NCI-H460 (cell line): Measurements from ENCODE around the gene ACSF3. TPM values are rescaled to one million over a fixed set of nuclear protein-coding genes. Genes with fewer than 3 reads are reported as not detected.
"Not testable (repeated sequence)": the region's sequence is repeated elsewhere in the genome, so short reads cannot be mapped to it uniquely, and the experiment has no call there.

Experiments
- DNase-seq: peaks from one replicate; pipeline ENCODE4 v3.0.0-alpha.2; 2016; ENCODE audit warnings: low read depth; ENCODE audit errors: extremely low read depth
- total RNA-seq: library from RNA; depleted of rRNA; stranded (reverse); fragments of >200 nt; shearing (Covaris generic); gene quantifications from 2 replicates; pipeline ENCODE4 v1.2.3, GENCODE V29; 2014

The ACSF3 gene
- total RNA-seq, 1 experiment from 2014 or later = 19.6 TPM

DNA sequence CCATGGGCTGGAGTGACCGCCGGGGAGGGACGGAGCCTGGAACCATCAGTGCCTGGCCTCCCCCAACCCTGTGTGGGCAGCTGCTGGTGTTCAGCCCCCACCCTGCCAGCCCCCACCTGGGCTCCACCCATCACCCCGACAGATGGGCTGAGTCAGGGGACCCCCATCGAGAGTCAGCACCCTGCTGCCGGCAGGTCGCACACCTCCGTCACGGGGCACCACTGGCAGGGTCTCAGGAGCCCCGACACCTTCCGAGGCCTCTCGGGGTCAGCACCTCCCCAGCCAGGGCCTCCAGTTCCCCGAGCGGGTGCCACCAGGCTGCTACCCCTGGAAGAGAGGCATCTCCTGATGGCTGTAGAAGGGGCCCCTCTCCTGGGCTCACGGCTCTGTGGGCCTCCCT is 38.3 kb upstream of the ACSF3 start:
- DNase-seq = no peak

DNA sequence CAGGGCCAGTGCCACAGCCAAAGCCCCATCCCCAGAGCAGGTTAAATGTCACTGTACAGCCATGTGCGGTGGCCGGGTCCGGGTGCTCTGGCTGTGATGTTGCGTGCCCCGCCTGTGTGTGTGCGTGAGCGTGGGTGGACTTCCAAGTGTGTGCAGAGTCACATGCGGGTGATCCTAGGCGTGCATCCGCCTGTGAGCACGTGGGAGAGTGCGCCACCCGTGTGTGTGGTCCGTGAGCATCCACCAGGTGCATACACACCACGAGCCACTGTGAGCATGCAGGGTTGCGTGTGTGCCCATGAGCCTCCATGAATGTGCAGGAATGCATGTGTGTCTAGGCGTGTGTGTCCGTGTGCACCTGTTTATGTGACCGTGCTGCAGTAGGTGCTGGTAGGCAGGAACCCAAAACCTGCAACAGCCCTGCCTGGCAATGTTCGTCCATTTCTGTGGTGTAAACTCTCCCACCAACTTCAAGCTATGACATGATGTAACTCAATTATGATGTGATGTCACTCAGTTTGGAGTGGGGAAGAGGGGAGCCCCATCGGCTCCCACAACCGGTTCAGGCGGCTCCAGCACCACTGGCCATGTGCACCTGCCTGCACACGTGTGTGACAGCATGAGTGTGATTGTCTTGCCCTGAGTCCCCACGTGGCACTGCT is 37.6 kb upstream of the ACSF3 start:
- DNase-seq = no peak

DNA sequence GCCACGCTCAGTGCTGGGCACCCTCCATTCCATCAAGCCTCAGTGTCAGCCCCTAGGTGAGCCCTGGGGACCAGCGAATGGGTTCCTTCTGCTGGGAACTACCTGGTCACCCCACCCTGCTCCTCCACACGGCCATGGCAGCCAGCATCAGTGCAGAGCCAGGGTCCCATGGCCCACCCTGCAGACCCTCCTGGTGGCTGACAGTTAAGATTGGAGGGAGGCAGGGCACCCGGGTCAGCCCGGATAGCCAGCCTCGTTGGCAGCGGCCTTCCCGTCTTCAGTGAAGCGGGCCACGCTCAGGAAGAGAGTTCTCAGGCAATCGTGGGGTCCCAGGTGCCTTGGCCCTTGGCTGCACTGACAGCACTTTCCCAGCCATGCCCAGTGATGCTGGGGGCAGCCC is 37.1 kb upstream of the ACSF3 start:
- DNase-seq = no peak

DNA sequence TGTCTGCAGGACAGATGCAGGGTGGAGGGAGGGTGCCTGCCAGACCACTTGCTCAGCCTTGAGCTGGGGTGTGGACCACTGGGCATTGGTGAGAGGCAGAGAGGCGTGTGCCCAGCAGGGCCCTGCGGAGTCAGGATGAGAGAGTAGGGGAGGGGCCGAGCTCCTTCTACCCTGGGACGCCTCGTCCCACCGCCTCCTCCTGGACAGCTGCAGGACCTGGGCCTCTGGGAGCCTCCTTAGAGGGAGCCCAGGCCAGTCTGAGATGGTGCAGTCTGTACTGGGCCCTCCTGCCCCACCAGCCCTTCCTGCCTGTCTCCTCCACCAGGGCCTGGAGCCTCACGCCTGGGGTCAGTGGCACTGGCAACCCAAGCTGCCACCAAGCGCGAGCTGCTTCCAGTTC is 35.9 kb upstream of the ACSF3 start:
- DNase-seq = no peak

DNA sequence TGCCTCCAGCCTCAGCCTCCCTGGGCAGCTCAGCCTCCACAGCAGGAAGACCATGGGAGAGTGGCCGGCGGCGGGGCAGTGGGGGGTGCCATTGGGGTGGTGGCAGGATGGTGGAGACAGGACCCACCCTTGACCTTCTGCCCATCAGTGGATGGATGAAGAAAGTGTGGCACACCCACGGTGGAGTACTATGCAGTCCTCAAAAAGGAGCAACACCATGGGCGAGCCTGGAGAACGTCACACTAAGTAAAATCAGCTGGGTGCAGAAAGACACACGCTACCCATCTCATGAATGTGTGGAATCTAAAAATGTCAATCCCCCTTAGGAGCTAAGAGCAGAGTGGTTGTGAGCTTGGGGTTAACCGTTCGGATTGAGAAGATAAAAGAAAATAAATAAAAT is 34.8 kb upstream of the ACSF3 start:
- no peak for DNase-seq

DNA sequence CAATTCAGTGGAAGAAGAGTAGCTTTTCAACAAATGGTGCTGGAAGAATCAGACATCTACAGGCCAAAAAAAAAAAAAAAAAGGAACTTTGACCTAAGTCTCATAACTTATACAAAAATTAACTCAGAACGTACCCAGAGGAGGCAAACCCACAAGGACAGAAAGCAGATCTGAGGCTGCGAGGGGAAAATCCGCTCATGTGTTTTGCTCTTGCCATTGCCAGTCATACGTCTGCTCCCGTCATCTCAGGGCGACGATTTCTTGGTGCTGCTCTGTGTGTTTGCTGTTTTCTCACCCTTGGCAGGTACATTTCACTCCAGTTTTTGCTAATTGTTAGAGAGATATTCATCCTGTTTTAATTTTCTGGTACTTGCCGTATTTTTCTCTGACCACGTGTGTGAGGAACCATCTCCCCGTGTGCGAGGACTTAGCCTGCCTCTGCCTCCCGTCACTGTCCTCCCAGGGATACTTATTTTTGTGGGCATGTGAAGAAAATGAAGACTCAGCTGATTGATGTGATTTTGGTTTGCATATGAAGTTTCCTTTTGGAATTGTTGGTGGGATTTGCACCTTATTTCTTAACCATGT is 33.4 kb upstream of the ACSF3 start:
- no peak for DNase-seq

DNA sequence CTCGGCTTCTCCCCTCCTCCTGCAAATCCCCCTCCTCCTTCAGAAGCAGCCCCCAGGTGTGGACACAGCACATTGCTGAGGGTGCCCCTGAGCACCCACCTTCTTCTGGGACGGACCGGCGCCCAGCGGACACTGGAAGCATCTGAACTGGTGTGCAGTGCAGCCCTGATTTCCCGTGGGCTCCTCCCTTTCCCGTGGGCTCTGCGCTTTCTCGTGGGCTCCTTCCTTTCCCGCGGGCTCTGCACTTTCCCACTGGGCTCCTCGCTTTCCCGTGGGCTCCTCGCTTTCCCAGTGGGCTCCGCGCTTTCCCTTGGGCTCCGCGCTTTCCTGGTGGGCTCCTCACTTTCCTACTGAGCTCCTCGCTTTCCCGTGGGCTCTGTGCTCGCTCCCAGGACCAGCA is 32.6 kb upstream of the ACSF3 start:
- DNase-seq = no peak

DNA sequence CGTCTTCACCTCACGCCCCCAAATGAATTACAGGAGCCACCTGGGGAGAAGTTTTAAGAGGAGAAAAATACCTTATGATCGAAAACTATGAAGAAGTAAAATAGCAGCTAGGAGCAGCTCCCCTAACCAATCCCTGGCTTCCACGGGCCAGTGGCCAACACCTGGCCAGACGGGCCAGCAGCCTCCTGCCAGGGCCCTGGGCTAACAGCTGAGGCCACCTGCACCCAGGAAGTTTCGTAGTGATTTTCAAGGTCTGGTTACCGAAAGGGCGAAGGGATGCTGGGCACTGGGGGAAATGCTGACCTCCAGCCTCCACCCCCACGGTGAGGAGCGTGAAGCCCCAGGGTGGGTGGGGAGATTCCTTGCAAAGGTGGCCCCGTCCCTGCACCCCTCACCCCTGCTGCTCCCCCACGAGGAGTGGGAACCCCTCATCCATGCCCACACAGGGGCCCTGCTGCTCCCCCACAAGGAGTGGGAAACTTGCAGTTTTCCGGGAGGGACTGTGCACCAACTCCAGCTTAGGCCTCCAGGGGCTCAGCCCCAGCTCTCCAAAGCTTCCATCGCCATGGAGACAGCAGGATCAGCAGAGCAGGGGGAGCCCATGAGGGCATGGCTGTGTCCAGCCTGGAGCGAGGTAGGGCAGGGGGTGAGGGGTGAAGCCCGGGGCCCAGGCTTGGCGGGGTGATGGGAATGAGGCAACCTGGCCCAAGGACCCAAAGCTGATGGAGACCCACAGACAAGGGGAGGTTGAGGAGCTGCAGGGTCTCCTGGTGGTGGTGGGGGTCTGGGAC is 31.9 kb upstream of the ACSF3 start:
- DNase-seq = no peak

DNA sequence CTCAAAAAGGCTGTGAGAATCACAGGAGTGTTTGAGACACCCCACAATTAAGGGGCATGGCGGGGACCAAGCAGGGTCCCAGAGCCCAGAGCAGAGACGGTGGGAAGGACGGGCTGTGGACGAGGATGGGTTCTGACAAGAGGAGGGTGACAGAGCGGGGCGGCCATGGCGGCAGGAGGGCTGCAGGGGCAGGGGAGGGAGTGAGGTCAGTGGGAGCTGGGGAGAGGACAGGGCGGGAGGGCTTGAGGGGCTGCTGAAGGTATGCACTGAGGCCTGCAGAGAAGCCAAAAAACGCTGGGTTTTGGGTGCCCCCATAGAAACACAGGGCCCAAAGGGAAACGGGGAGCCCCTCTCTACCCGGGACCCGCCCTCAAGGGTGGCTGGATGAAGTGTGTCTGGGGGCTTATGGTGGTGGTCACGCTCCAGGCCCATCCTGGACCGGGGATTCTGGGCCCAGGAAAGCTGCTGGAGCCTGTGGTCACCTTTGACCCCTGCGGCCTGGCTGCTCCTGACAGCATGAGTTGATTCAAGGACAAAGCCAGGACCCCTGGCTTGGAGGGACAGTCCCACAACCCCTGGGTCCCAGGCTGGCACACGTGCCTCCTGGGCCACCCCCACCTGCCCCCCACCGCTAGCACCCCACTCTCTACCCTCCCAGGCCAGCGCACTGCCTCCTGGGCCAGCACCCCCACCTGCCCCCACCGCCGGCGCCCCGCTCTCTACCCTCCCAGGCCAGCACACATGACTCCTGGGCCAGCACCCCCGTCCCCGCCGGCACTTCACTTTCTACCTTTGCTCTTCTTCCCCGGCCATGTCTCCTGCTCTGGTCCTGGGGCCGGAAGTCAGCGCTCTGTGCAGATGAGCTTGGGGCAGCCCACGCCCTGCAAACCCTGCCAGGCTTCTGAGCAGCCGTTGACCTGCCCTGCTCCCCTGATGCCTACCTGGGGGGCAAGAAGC is 31.0 kb upstream of the ACSF3 start:
- no peak for DNase-seq

DNA sequence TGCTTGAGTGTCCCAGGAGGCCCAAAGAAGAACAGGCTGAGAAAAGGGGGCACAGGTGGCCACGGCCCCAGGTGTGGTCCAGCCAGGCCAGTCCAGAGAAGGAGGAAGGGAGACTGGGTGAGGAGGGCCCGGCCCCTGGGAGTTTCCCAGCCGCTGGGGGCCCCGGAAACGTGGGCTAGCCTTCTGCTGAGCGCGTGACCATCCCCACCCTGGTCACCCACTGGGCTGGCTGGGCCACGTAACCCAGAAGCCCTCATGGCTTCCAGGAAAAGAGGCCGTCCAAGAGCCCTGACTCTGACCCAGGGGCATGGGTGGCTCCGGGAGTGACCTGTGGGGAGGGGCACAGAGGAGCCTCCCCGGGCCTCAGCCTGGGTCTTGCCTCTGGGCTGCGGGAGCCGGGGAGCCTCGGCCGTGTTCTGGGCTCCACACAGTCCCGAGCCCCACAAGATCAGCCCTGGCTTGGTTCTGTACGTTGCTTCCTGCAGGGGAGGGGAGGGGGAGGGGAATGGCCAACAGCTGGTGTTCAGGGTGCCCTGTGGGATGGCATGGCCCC is 29.8 kb upstream of the ACSF3 start:
- no peak for DNase-seq

DNA sequence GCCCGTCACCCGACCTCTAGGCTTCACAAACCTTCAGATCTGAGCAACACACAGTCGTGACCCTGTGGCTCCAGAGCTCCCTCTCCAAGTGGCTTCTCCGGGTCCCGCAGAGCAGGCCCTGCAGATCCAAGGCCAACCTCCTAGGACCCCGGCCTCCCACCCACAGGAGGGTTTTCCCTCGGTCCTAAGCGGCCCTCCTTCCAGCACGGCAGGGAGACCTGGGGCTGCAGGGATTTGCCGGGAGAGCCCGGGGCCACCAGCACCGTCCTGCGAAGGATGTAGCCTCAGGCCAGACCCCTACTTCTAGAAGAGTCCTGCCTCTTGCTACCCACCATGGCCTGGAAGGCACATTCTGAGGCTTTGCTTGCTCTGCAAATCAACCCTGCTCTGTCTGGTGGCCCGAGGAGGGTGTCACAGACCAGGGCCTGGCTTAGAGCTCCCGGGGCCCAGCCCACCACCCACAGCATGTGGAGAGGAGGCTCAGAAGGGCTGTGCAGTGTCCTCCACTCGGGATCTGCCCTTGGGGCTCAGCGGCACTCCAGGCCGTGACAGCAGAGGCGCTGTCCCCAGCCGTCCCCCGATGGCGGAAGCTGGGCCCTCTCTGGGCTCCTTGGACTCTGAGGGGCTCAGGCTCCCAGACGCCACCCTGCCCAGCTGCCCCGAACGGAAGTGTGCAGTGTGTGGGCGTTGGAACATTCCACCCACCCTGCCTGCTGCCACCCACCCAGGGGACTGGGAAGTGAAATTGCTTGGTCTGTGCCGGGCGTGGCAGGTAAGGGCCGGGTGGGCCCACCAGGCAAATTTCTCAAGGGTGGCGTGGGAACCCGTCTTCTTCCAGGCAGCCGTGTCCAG is 28.8 kb upstream of the ACSF3 start:
- DNase-seq = no peak

DNA sequence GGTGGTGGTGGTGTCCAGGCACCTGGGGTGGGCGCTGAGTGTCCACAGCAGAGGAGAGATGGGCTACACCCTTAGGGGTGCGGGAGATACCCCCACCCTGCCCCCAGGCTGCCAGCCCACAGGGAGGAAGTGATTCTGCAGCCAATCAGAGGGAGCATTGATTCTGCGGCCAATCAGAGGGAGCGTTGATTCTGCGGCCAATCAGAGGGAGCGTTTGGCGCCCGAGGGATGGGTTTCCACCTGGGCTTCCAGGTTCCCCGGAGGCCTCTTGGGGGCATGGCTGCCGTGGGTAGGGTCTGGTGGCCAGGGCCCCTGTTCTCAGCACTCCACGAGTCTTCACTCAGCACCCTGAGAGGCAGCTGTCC is 28.2 kb upstream of the ACSF3 start:
- DNase-seq = no peak

DNA sequence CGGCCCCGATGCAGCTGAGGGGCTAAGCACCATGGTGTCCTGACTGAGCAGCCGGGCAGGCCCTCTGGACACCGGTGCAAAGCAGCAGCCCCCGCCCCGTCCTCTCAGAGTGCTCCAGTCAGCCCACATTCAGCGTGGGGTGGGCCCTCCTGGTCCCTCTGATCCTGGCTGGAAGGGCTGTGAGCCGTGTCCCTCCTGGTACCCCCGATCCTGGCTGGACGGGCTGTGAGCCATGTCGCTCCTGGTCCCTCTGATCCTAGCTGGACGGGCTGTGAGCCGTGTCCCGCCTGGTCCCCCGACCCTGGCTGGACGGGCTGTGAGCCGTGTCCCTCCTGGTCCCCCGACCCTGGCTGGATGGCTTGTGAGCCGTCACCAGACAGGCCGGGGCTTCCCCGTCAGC is 26.9 kb upstream of the ACSF3 start:
- no peak for DNase-seq

DNA sequence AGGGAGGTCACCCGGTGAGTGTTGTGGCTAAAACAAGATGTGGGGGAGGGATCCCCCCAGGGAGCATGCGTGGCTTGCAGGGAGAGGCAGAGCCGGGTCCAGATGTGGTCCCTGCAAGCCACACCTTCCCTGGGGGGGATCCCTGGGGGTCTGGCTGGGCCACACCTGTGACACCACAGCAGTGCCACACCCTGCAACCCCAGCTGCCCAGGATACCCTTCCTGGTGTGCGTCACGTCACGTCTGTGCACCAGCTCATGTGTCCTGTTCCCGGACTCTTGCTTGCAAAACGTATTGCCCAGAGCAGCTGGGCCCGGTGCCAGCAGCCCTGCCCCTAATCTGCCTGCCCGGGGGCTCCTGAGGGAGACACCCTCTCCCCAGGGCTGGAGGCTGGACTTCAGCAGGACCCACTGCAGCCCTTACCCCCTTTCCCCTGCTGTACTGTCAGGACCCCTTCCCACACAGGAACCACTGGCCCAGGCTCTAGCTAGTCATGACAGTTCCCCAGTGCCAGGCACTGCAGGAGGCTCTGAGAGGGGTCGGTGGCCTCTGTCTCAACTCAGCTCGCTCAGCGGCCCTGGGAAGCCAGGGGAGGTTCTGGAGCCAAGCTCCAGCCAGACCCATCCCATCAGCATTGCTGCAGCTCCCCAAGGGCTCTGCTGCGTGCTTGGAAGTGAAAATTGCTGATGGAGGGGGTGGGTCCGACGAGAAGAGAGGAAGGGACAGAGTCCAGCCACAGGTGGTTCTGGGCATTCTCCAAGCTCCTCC is 25.8 kb upstream of the ACSF3 start:
- DNase-seq = no peak

DNA sequence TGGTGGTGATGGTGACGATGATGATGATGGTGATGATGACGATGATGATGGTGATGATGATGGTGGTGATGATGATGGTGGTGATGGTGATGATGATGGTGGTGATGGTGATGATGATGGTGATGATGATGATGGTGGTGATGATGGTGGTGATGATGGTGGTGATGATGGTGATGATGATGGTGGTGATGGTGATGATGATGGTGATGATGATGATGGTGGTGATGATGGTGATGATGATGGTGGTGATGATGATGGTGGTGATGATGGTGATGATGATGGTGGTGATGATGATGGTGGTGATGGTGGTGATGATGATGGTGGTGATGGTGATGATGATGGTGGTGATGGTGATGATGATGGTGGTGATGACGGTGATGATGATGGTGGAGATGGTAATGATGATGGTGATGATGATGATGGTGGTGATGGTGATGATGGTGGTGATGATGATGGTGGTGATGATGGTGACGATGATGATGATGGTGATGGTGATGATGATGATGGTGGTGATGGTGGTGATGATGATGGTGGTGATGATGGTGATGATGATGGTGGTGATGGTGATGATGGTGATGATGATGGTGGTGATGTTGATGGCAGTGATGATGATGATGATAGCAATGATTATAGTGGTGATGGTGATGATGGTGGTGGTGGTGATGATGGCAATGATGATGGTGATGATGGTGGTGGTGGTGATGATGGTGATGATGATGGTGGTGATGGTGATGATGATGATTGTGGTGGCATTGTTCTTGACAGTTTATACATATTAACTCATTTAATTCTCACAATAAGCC is 24.6 kb upstream of the ACSF3 start:
- not testable (repeated sequence) for DNase-seq

DNA sequence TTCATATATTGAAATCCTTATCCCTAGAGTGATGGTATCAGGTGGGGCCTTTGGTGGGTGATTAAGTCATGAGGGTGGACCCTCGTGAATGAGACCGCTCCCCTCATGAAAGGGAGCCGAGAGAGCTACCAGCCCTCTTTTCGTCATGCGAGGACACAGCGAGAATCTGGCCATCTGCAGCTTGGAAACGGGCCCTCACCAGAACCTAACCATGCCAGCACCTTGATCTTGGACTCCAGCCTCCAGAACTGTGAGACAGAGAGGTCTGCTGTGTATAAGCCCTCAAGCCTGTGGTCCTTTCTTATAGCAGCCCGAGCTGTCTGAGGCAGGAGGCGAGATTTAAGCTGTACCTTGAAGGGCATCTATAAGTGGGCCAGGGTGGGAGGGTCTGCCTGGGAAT is 23.7 kb upstream of the ACSF3 start:
- no peak for DNase-seq

DNA sequence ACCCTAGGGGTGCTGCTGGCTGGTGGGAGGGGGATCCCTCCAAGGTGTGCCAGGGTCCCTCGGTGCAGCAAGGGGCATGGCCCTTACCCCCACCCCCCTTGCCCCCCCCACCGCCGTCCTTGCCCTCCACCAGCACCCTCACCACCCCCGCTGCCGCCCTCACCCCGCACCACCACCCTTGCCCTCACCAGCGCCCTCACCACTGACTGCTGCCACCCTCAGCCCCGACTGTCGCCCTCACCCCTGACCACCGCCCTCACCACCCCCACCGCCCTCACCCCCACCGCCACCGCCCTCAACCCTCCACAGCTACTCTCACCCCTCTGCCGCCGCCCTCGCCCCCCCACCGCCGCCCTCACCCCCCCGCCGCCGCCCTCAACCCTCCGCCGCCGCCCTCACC is 23.1 kb upstream of the ACSF3 start:
- no peak for DNase-seq
